Measurements from ENCODE around the gene SDK1.

DNA sequence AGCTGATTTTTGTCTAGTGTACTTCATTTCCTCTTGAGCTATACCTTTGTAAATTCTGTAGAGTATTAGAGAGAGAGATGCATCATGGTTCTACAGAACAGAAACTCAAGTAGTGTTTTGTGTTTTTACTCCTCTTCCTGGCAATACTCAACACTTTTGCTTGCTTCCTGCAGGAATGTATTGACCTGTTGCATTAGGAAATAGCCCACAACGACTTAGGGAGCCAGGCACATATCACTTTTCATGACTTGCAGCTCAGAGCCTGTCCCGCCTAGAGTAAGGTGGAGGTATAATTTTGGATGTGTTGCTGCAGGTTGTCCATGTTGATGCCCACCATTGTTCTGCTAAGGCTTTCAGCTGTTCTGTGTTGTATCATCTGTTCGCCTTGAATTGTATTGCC is 216.3 kb downstream of the SDK1 start:
- TF ChIP-seq, protein P1, sequence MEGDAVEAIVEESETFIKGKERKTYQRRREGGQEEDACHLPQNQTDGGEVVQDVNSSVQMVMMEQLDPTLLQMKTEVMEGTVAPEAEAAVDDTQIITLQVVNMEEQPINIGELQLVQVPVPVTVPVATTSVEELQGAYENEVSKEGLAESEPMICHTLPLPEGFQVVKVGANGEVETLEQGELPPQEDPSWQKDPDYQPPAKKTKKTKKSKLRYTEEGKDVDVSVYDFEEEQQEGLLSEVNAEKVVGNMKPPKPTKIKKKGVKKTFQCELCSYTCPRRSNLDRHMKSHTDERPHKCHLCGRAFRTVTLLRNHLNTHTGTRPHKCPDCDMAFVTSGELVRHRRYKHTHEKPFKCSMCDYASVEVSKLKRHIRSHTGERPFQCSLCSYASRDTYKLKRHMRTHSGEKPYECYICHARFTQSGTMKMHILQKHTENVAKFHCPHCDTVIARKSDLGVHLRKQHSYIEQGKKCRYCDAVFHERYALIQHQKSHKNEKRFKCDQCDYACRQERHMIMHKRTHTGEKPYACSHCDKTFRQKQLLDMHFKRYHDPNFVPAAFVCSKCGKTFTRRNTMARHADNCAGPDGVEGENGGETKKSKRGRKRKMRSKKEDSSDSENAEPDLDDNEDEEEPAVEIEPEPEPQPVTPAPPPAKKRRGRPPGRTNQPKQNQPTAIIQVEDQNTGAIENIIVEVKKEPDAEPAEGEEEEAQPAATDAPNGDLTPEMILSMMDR (IDR thresholded peaks at IDR 0.05; ENCODE audit: borderline replicate concordance, extremely low read depth, low read length, poor library complexity, severe bottlenecking), result no peak
- TF ChIP-seq EZH2 (IDR thresholded peaks at IDR 0.05; ENCODE audit: borderline replicate concordance, low read depth, low read length, severe bottlenecking), result no peak
